HG03103 (cell line): ENCODE data around the gene AFMID.

Experiments used
- ATAC-seq: cut with Tn5 transposase; IDR thresholded peaks from one replicate; pipeline ENCODE4 v1.9.1; 2021; ENCODE audit warnings: low read depth; ENCODE audit not compliant: unreplicated experiment

Gene AFMID

GRCh38 chr17:78176548-78177025 is 10.6 kb upstream of the AFMID start:
- no peak for ATAC-seq

GRCh38 chr17:78179372-78179771 is 7.8 kb upstream of the AFMID start:
- no peak for ATAC-seq

GRCh38 chr17:78180083-78180482 is 7.1 kb upstream of the AFMID start:
- no peak for ATAC-seq

GRCh38 chr17:78180508-78180907 is 6.7 kb upstream of the AFMID start:
- ATAC-seq: no peak

- ATAC-seq: no peak
Measured at GRCh38 chr17:78182504-78182903, 4.7 kb upstream of the AFMID start.

- no peak for ATAC-seq
Measured at GRCh38 chr17:78183916-78184315, 3.2 kb upstream of the AFMID start.

- no peak for ATAC-seq
Measured at GRCh38 chr17:78184351-78184750, 2.8 kb upstream of the AFMID start.

- ATAC-seq: no peak
Measured at GRCh38 chr17:78184868-78185267, 2.3 kb upstream of the AFMID start.

- no peak for ATAC-seq
Measured at GRCh38 chr17:78185981-78186691, 1.0 kb upstream of the AFMID start.

GRCh38 chr17:78196716-78197115 is 9.6 kb downstream of the AFMID start:
- ATAC-seq: no peak

GRCh38 chr17:78197147-78197832 is 10.1 kb downstream of the AFMID start:
- ATAC-seq: no peak

- ATAC-seq: no peak
Measured at GRCh38 chr17:78200451-78200850, 13.3 kb downstream of the AFMID start.

- no peak for ATAC-seq
Measured at GRCh38 chr17:78202666-78203065, 15.5 kb downstream of the AFMID start.

- ATAC-seq: no peak
Measured at GRCh38 chr17:78204387-78205123, 17.4 kb downstream of the AFMID start.

GRCh38 chr17:78205124-78205775 is 18.1 kb downstream of the AFMID start:
- ATAC-seq: no peak

GRCh38 chr17:78206298-78206697 is 19.1 kb downstream of the AFMID start:
- no peak for ATAC-seq

- ATAC-seq: no peak
Measured at GRCh38 chr17:78208486-78208885, 21.3 kb downstream of the AFMID start.

- no peak for ATAC-seq
Measured at GRCh38 chr17:78210111-78210510, 22.9 kb downstream of the AFMID start.

- ATAC-seq: no peak
Measured at GRCh38 chr17:78211032-78211431, 23.9 kb downstream of the AFMID start.

- peak; percentile 88 for ATAC-seq
Measured at GRCh38 chr17:78214016-78214705, 27.0 kb downstream of the AFMID start, which contains the start of gene BIRC5. BIRC5 (plus strand) TSS chr17:78214253; CDS start chr17:78214317, 64 bp downstream.
